H1 (cell line): ENCODE results near the gene SIGLECL1. TPM values are rescaled to one million over a fixed set of nuclear protein-coding genes. Genes with fewer than 3 reads are reported as not detected.

Experiments used
- BACH1 ChIP-seq: IDR thresholded peaks from 2 replicates; pipeline ENCODE4 v1.6.1; 2012; ENCODE audit warnings: low read length, improper control_type of control experiment
- CHD7 ChIP-seq: fragments of 300-600 bp; sonication (generic); IDR thresholded peaks from 2 replicates; pipeline ENCODE4 v1.7.1; 2012; ENCODE audit warnings: low read length, moderate library complexity, mild to moderate bottlenecking, inconsistent platforms; ENCODE audit not compliant: insufficient replicate concordance
- EZH2 ChIP-seq: fragments of 200-600 bp; sonication (generic); IDR thresholded peaks from 2 replicates; pipeline ENCODE4 v1.7.1; 2012; ENCODE audit warnings: low read depth, mild to moderate bottlenecking, moderate library complexity, low read length, inconsistent platforms; ENCODE audit not compliant: severe bottlenecking
- JUND ChIP-seq: IDR thresholded peaks from 2 replicates; pipeline ENCODE4 v1.6.1; 2011; ENCODE audit warnings: mild to moderate bottlenecking, improper control_type of control experiment, low read length
- KDM1A ChIP-seq: fragments of 200-600, 300-600 bp; sonication (generic); IDR thresholded peaks from 2 replicates; pipeline ENCODE4 v1.7.1; 2016; ENCODE audit warnings: mild to moderate bottlenecking, low read length, borderline replicate concordance
- MAX ChIP-seq: IDR thresholded peaks from 2 replicates; pipeline ENCODE4 v1.6.1; 2012; ENCODE audit warnings: inconsistent platforms
- NANOG ChIP-seq: IDR thresholded peaks from 2 replicates; pipeline ENCODE4 v1.6.1; 2011; ENCODE audit warnings: low read length, low read depth, mild to moderate bottlenecking, inconsistent platforms; ENCODE audit not compliant: insufficient read depth, poor library complexity, severe bottlenecking
- PHF8 ChIP-seq: fragments of 200-600 bp; sonication (generic); conservative IDR thresholded peaks from 2 replicates; pipeline ENCODE4 v1.7.1; 2012; ENCODE audit warnings: low read depth, mild to moderate bottlenecking, inconsistent platforms, low read length, moderate library complexity
- POLR2A ChIP-seq, 2 experiments: IDR thresholded peaks; 1 replicate in 1 of 2; 2 replicates in 1 of 2; pipeline ENCODE4 v1.6.1; 2011; ENCODE audit warnings: low read depth in 2 of 2, low read length in 2 of 2, mild to moderate bottlenecking in 2 of 2; ENCODE audit errors: control extremely low read depth in 1 of 2
- RAD21 ChIP-seq, 2 experiments: IDR thresholded peaks in 1 of 2; conservative IDR thresholded peaks in 1 of 2; 2 replicates each; pipeline ENCODE4 v1.6.1; 2011; ENCODE audit warnings: low read depth in 2 of 2, low read length in 2 of 2, improper control_type of control experiment in 1 of 2, inconsistent platforms in 1 of 2, mild to moderate bottlenecking in 1 of 2, moderate library complexity in 1 of 2
- SIX5 ChIP-seq: IDR thresholded peaks from 2 replicates; pipeline ENCODE4 v1.6.1; 2011; ENCODE audit warnings: mild to moderate bottlenecking, low read depth, low read length
- SUZ12 ChIP-seq: fragments of 200-600 bp; sonication (generic); IDR thresholded peaks from 2 replicates; pipeline ENCODE4 v1.6.1; 2012; ENCODE audit warnings: mild to moderate bottlenecking, inconsistent platforms, low read length, moderate library complexity, mixed read lengths
- polyA plus RNA-seq, 7 experiments: library from polyadenylated mRNA; depleted of rRNA in 3 of 7; stranded (reverse) in 5 of 7; unstranded in 2 of 7; fragments of >200 nt in 5 of 7; fragments of 200-250 nt in 2 of 7; gene quantifications; 1 replicate in 5 of 7; 2 replicates in 1 of 7; 4 replicates in 1 of 7; pipeline versions ENCODE4 v1.2.1 to v1.2.3, GENCODE V29; 2011 to 2013; ENCODE audit warnings: missing spikeins in 2 of 7, mixed read lengths in 2 of 7
- total RNA-seq: library from RNA; stranded (reverse); fragmentation: NEBNext Ultra II Directional; extraction: Animal tissue kit (Norgen Biotek cat#: 25700); gene quantifications from 2 replicates; pipeline ENCODE4 v1.2.1, GENCODE V29; 2021

SIGLECL1 gene
- total and polyA plus RNA-seq, 2 of the 8 experiments (the other 6 are each of a cell fraction or from before 2014, with no cell fraction given) = not detected

GRCh38 chr19:51305479-51305878 is 54.6 kb downstream of the SIGLECL1 start (continued):
- TF ChIP-seq CHD7 = no peak
- no peak for TF ChIP-seq MAX
- no peak for TF ChIP-seq POLR2A (IDR thresholded peaks at IDR 0.05; ENCODE audit: control extremely low read depth in 1 of 2, low read depth in 2 of 2, low read length in 2 of 2)
- no peak for TF ChIP-seq JUND
- no peak for TF ChIP-seq SUZ12
- no peak for TF ChIP-seq SIX5
- TF ChIP-seq EZH2 = no peak
- no peak for TF ChIP-seq RAD21 (IDR thresholded peaks at IDR 0.05 in 1 of 2, conservative IDR thresholded peaks at IDR 0.05 in 1 of 2; ENCODE audit: low read depth in 2 of 2, low read length in 2 of 2)
- no peak for TF ChIP-seq BACH1
- TF ChIP-seq NANOG = no peak
- no peak for TF ChIP-seq PHF8
- TF ChIP-seq KDM1A = no peak
